ENCODE results near the gene MX1.

DNA sequence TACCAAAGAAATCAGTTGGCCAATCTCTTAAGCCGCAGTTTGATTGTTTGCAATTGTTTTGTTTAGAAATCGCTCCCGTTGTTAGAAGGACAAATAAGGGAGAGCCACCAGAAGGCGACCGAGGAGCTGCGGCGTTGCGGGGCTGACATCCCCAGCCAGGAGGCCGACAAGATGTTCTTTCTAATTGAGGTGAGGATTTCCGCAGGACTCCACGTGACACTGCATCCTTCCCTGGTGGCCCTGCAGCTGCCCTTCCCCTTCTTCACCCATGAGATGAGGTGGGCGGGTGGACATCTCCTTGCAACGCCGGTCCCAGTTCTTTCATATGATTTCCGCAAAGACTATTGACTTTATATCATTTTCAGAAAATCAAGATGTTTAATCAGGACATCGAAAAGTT lies 27.2 kb upstream of the MX1 start:
- no peak for TF ChIP-seq EZH2phosphoT487 (IDR thresholded peaks at IDR 0.05; ENCODE audit: borderline replicate concordance)
- TF ChIP-seq, protein P1, sequence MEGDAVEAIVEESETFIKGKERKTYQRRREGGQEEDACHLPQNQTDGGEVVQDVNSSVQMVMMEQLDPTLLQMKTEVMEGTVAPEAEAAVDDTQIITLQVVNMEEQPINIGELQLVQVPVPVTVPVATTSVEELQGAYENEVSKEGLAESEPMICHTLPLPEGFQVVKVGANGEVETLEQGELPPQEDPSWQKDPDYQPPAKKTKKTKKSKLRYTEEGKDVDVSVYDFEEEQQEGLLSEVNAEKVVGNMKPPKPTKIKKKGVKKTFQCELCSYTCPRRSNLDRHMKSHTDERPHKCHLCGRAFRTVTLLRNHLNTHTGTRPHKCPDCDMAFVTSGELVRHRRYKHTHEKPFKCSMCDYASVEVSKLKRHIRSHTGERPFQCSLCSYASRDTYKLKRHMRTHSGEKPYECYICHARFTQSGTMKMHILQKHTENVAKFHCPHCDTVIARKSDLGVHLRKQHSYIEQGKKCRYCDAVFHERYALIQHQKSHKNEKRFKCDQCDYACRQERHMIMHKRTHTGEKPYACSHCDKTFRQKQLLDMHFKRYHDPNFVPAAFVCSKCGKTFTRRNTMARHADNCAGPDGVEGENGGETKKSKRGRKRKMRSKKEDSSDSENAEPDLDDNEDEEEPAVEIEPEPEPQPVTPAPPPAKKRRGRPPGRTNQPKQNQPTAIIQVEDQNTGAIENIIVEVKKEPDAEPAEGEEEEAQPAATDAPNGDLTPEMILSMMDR (conservative IDR thresholded peaks at IDR 0.05; ENCODE audit: low read length) = no peak

Data from Loucy (cell line).